ENCODE measurements around the gene PPFIA2.

PPFIA2 gene

DNA sequence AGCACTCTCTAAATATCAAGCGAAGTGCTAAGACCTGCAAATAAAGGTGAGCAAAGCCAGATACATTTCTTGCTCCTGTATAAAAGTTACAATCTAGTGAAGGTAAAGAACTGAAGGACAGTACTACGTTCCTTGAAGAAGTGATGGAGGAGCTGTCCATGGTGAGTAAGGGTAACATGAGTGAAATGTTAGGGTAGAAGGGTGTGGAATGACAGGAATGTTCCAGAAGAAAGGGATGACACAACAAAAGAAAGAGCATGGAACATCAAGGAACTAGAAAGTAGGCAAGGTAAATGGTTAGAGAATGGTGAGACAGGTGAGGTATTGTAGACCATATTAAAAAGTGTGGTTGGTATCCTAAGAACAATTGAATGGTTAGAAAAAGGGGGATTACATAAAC, 408.8 kb downstream of the PPFIA2 start:
- CTCF ChIA-PET: no interaction called here
- no peak for DNase-seq (ENCODE audit: extremely low spot score)
- no peak for TF ChIP-seq CTCF (IDR thresholded peaks at IDR 0.05; ENCODE audit: control extremely low read depth, extremely low read depth, low read depth, missing control alignments)
- POLR2A ChIA-PET: no interaction called here

DNA sequence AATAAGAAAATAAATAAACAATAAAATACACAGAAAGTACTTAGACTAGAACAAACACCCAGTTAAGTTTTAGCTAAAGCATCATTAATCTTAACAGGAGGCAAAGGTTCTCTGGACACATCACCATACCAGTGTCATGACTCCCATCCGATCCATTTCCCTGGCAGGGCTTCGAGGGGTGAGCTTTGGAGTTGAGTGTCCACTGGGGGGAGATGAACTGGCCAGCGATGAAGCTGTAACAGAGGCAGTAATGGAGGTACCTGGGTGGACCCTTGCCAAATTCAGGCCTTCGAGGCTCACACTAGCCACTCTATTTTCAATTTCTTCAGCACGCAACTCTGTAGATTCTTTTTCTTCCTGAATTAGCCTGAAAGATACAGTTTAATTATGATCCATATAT, 411.7 kb downstream of the PPFIA2 start:
- ChIA-PET POLR2A (interaction anchor here (0.6 kb wide), 1 partner anchor 601 kb away, joined by 3 read pairs; no protein-coding TSS in a partner anchor), CTCF (interaction anchor here (1.3 to 1.5 kb wide), 2 partner anchors 8 to 9 kb away, joined by 5 read pairs; no protein-coding TSS in a partner anchor)
- TF ChIP-seq CTCF (IDR thresholded peaks at IDR 0.05; ENCODE audit: control extremely low read depth, extremely low read depth, low read depth, missing control alignments): no peak
- no peak for DNase-seq (ENCODE audit: extremely low spot score)

- POLR2A ChIA-PET: no interaction called here
- CTCF ChIA-PET: no interaction called here
- TF ChIP-seq CTCF (IDR thresholded peaks at IDR 0.05; ENCODE audit: control extremely low read depth, extremely low read depth, low read depth, missing control alignments): no peak
- no peak for DNase-seq (ENCODE audit: extremely low spot score)
Observed at GRCh38 chr12:81340910-81341309, 418.2 kb downstream of the PPFIA2 start.

GRCh38 chr12:81339071-81339470, 420.1 kb downstream of the PPFIA2 start:
- TF ChIP-seq CTCF (IDR thresholded peaks at IDR 0.05; ENCODE audit: control extremely low read depth, extremely low read depth, low read depth, missing control alignments): no peak
- ChIA-PET CTCF (interaction anchor here (0.8 to 1.4 kb wide), 2 partner anchors 8 to 19 kb away, joined by 3 to 5 read pairs; no protein-coding TSS in a partner anchor), POLR2A (no interaction called here)
- no peak for DNase-seq (ENCODE audit: extremely low spot score)

DNA sequence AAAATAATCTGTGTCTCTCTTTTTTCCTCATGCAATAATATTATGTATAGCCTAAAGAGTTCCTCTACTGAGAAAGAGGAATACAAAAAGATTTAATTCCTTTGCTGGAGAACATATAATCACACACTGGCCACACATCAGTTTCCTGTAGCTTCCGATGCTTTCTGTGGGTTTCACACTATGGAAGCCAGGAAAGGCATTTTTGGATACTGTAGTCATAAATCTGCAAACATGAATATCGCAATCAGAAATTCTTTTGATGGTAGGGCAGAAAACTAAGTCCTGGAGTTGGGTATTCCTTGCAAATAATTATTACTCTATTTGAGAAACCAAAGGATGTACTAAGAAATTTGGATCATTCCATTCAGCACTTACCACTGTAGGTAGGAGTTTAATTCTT, 421.3 kb downstream of the PPFIA2 start:
- no peak for DNase-seq (ENCODE audit: extremely low spot score)
- ChIA-PET POLR2A (no interaction called here), CTCF (no interaction called here)
- TF ChIP-seq CTCF (IDR thresholded peaks at IDR 0.05; ENCODE audit: control extremely low read depth, extremely low read depth, low read depth, missing control alignments): no peak

DNA sequence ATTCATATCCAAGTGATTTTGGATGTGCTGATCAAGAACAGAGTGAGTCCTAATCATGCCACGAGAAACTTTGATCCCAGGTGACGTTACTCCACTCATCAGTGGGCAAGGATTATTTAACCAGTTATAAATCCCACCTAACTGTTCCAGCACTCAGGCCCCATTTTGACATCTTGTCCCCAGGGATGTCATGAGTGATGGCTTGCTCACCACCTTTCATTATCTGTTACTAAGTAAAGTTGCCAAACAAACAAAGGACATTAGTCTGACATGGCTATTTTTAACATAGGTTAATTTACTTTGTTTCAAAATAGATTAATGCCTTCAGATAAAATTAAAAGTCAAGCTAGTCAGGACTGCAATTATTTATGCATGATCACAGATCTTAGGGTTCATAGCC, 425.3 kb downstream of the PPFIA2 start:
- no peak for TF ChIP-seq CTCF (IDR thresholded peaks at IDR 0.05; ENCODE audit: control extremely low read depth, extremely low read depth, low read depth, missing control alignments)
- ChIA-PET CTCF (no interaction called here), POLR2A (no interaction called here)
- no peak for DNase-seq (ENCODE audit: extremely low spot score)

GRCh38 chr12:81332054-81332453, 427.1 kb downstream of the PPFIA2 start:
- CTCF ChIA-PET: interaction anchor here (2.5 kb wide), 1 partner anchor 11 kb away, joined by 10 read pairs; no protein-coding TSS in a partner anchor
- no peak for DNase-seq (ENCODE audit: extremely low spot score)
- TF ChIP-seq CTCF (IDR thresholded peaks at IDR 0.05; ENCODE audit: control extremely low read depth, extremely low read depth, low read depth, missing control alignments): no peak
- POLR2A ChIA-PET: no interaction called here
